ENCODE data around the gene TRAF3IP3.

Gene TRAF3IP3

GRCh38 chr1:209755926-209756614, at the start of gene TRAF3IP3:
Gene TRAF3IP3, plus strand, starts transcription at chr1:209756053. Its CDS starts 3,987 bp downstream, at chr1:209760040.
- DNase-seq: no peak

- no peak for DNase-seq
Measured at GRCh38 chr1:209706622-209707021, 49.2 kb upstream of the TRAF3IP3 start.

GRCh38 chr1:209707308-209707707, 48.5 kb upstream of the TRAF3IP3 start:
- DNase-seq: no peak

GRCh38 chr1:209708297-209708696, 47.6 kb upstream of the TRAF3IP3 start:
- no peak for DNase-seq

GRCh38 chr1:209710093-209710492, 45.8 kb upstream of the TRAF3IP3 start:
- no peak for DNase-seq

GRCh38 chr1:209710847-209711246, 45.0 kb upstream of the TRAF3IP3 start:
- no peak for DNase-seq

GRCh38 chr1:209714338-209714737, 41.5 kb upstream of the TRAF3IP3 start:
- no peak for DNase-seq

- no peak for DNase-seq
Measured at GRCh38 chr1:209715314-209715713, 40.5 kb upstream of the TRAF3IP3 start.

GRCh38 chr1:209717818-209718217, 38.0 kb upstream of the TRAF3IP3 start:
- no peak for DNase-seq

- DNase-seq: no peak
Measured at GRCh38 chr1:209720326-209720725, 35.5 kb upstream of the TRAF3IP3 start.

- DNase-seq: no peak
Measured at GRCh38 chr1:209720826-209721225, 35.0 kb upstream of the TRAF3IP3 start.

- DNase-seq: no peak
Measured at GRCh38 chr1:209721323-209721722, 34.5 kb upstream of the TRAF3IP3 start.

- DNase-seq: no peak
Measured at GRCh38 chr1:209723265-209723664, 32.6 kb upstream of the TRAF3IP3 start.

- no peak for DNase-seq
Measured at GRCh38 chr1:209723756-209724693, 31.8 kb upstream of the TRAF3IP3 start.

GRCh38 chr1:209727286-209727685, 28.6 kb upstream of the TRAF3IP3 start:
- no peak for DNase-seq

GRCh38 chr1:209727785-209728184, 28.1 kb upstream of the TRAF3IP3 start:
- DNase-seq: no peak

- no peak for DNase-seq
Measured at GRCh38 chr1:209728466-209728865, 27.4 kb upstream of the TRAF3IP3 start.

- DNase-seq: no peak
Measured at GRCh38 chr1:209729436-209729835, 26.4 kb upstream of the TRAF3IP3 start.

- no peak for DNase-seq
Measured at GRCh38 chr1:209732725-209733124, 23.1 kb upstream of the TRAF3IP3 start.

GRCh38 chr1:209733409-209734192, 22.3 kb upstream of the TRAF3IP3 start:
- DNase-seq: no peak

- DNase-seq: no peak
Measured at GRCh38 chr1:209736490-209737117, 19.2 kb upstream of the TRAF3IP3 start.

GRCh38 chr1:209737118-209737505, 18.7 kb upstream of the TRAF3IP3 start:
- DNase-seq: no peak

- no peak for DNase-seq
Measured at GRCh38 chr1:209738270-209738669, 17.6 kb upstream of the TRAF3IP3 start.
